MM.1S (cell line): ENCODE measurements around the gene MAB21L4.

Experiments used
- DNase-seq: peaks from one replicate; pipeline ENCODE4 v3.0.0-alpha.2; 2015
- H2AFZ ChIP-seq: fragments of 300-600 bp; sonication (generic); 2 replicates; pipeline ENCODE4 v1.6.0; 2016; ENCODE audit warnings: antibody characterized with exemption, low read length
- H3F3A ChIP-seq: fragments of 300-600 bp; sonication (generic); 2 replicates; pipeline ENCODE4 v1.6.1; 2016; ENCODE audit warnings: mild to moderate bottlenecking, antibody characterized with exemption, low read length, moderate library complexity, mixed read lengths; ENCODE audit not compliant: insufficient read depth
- H3K27ac ChIP-seq: fragments of 300-600 bp; sonication (generic); 2 replicates; pipeline ENCODE4 v1.5.1; 2016; ENCODE audit warnings: mild to moderate bottlenecking, low read length
- H3K27me3 ChIP-seq: fragments of 300-600 bp; sonication (generic); replicated peaks from 2 replicates; pipeline ENCODE4 v1.6.0; 2016; ENCODE audit warnings: low read length; ENCODE audit not compliant: insufficient read depth
- H3K36me3 ChIP-seq: fragments of 300-600 bp; sonication (generic); replicated peaks from 2 replicates; pipeline ENCODE4 v1.6.1; 2016; ENCODE audit warnings: mild to moderate bottlenecking, low read length, mixed read lengths; ENCODE audit not compliant: insufficient read depth
- H3K4me1 ChIP-seq: fragments of 300-600 bp; sonication (generic); 2 replicates; pipeline ENCODE4 v1.6.1; 2016; ENCODE audit warnings: low read length, mixed read lengths
- H3K4me2 ChIP-seq: fragments of 300-600 bp; sonication (generic); 2 replicates; pipeline ENCODE4 v1.6.0; 2016; ENCODE audit warnings: low read depth, low read length
- H3K4me3 ChIP-seq: fragments of 300-600 bp; sonication (generic); 2 replicates; pipeline ENCODE4 v1.5.1; 2016; ENCODE audit warnings: low read length, mixed read lengths
- H3K79me2 ChIP-seq: fragments of 300-600 bp; sonication (generic); 2 replicates; pipeline ENCODE4 v1.6.1; 2016; ENCODE audit warnings: mixed run types, low read length, mixed read lengths
- H3K9ac ChIP-seq: fragments of 300-600 bp; sonication (generic); 2 replicates; pipeline ENCODE4 v1.6.1; 2016; ENCODE audit warnings: low read length, mixed read lengths
- H3K9me2 ChIP-seq: fragments of 300-600 bp; sonication (generic); replicated peaks from 2 replicates; pipeline ENCODE4 v1.6.1; 2016; ENCODE audit warnings: mild to moderate bottlenecking, low read length, mixed read lengths; ENCODE audit not compliant: insufficient read depth
- H3K9me3 ChIP-seq: fragments of 300-600 bp; sonication (generic); replicated peaks from 2 replicates; pipeline ENCODE4 v1.6.1; 2016; ENCODE audit warnings: mild to moderate bottlenecking, low read length, mixed read lengths; ENCODE audit not compliant: insufficient read depth
- H4K20me1 ChIP-seq: fragments of 300-600 bp; sonication (generic); 2 replicates; pipeline ENCODE4 v1.6.1; 2016; ENCODE audit warnings: mild to moderate bottlenecking, low read length, moderate library complexity, mixed read lengths; ENCODE audit not compliant: insufficient read depth
- CTCF ChIP-seq: fragments of 300-600 bp; sonication (generic); IDR thresholded peaks from 2 replicates; pipeline ENCODE4 v1.5.1; 2016; ENCODE audit warnings: antibody characterized with exemption, low read length, mixed read lengths
- EZH2 ChIP-seq: fragments of 300-600 bp; sonication (generic); optimal IDR thresholded peaks from 2 replicates; pipeline ENCODE3; 2017; ENCODE audit warnings: low read depth, mild to moderate bottlenecking, antibody characterized with exemption, low read length, mixed read lengths
- EZH2phosphoT487 ChIP-seq: fragments of 300-600 bp; sonication (generic); IDR thresholded peaks from 2 replicates; pipeline ENCODE4 v1.6.1; 2018; ENCODE audit warnings: antibody characterized with exemption, low read length

Gene MAB21L4

DNA sequence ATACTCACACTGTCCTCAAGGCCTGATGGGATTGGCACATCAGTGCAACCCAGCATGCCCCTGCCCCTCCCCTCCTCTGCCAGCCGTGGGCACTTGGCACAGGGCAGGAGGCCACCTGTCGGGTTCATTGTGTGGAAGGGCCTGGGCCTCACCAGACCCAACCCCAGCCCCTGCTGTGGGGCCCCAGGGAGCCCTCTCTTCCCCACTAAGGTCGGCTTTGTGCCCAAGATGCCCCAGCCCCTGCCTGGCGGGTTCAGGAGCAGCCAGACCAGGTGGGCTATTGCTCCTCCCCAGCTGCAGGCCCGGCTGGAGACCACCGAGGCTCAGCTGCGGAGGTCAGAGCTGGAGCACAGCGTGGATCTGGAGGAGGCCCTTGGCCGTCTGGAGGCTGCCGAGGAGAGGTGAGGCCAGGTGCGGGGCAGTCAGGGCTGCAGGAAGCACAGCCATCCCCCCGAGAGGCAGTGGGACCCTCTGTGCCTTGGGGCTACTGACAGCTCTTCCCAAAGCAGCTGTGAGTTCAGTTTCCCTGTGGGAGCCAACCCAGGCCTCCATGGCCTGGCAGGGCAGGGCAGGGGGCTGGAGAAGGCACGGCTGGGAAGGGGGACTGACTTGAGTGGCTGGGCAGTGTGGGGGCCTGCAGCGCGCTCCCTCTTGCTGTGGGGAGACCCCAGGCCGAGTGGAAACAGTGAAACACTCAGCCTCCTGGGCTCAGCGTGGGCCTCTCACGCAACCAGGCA lies 26.5 kb upstream of the MAB21L4 start:
- Histone ChIP-seq H3K79me2 (no peaks in the 10 kb centered on the region), H2AFZ (no peak overlapping the region), H3K9ac (no peak overlapping the region), H4K20me1 (no peaks in the 10 kb centered on the region), H3K9me3 (no peaks in the 10 kb centered on the region), H3K27me3 (peaks cover 45% of the 10 kb centered on the region), H3K4me3 (no peak overlapping the region), H3K4me2 (no peak overlapping the region), H3K9me2 (no peaks in the 10 kb centered on the region), H3K36me3 (no peaks in the 10 kb centered on the region), H3K27ac (no peak overlapping the region), H3K4me1 (no peaks in the 10 kb centered on the region), H3F3A (no peaks in the 10 kb centered on the region)
- TF ChIP-seq EZH2phosphoT487 (no peak), EZH2 (no peak), CTCF (no peak)
- DNase-seq: no peak

DNA sequence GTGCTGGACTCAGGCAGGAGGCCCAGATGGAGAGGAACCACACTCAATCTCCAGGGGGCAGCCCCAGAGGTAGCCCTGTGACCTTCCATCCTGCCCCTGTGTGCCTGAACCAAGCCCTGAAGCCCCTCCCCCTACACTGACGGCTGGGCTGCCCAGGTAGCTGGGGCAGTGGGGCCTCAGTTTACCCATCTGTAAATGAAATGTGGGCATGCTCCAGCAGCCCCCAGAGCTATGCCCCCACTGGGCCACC lies 26.0 kb upstream of the MAB21L4 start:
- DNase-seq: no peak
- Histone ChIP-seq H3K27me3 (peaks cover 45% of the 10 kb centered on the region), H3K9me3 (no peaks in the 10 kb centered on the region), H3K4me1 (no peaks in the 10 kb centered on the region), H3K36me3 (no peaks in the 10 kb centered on the region), H3K4me3 (no peak overlapping the region), H4K20me1 (no peaks in the 10 kb centered on the region), H3K79me2 (no peaks in the 10 kb centered on the region), H2AFZ (no peak overlapping the region), H3F3A (no peaks in the 10 kb centered on the region), H3K9ac (no peak overlapping the region), H3K9me2 (no peaks in the 10 kb centered on the region), H3K4me2 (no peak overlapping the region), H3K27ac (no peak overlapping the region)
- TF ChIP-seq EZH2phosphoT487 (no peak), EZH2 (no peak), CTCF (no peak)

DNA sequence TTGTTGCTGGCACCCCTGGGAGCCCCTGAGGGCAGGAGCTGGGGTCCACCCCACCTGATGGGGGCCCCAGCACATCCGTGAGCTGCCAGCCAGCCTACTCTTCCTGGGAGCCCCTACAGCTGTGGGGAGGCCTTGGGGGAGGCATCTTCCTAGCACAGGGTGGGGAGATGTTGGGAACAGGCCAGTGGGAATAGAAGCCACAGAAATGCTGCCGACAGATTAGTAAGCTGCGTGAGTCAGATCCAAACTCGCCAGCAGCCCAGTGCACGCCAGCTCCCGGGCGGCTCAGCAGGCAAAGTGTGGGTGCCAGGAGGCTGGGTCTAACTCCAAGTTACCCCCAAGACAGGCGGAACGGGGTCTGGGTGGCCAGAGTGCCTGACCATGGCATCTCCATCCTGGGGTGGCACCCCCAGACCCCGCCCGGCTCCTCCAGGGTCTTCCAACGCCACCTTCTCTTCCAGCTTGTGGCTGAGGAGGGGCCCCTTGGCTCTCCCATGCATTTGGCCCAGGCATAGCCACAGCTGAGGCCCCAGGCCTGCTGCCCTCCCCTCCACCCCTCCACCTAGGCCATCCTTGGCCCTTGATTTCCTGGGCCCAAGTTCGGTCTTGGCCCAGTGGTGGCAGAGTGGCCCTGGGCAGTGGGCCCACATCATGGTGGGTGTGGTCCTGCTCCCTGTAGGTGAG lies 25.5 kb upstream of the MAB21L4 start:
- Histone ChIP-seq H3K4me3 (no peak overlapping the region), H2AFZ (no peak overlapping the region), H3K79me2 (no peaks in the 10 kb centered on the region), H3K36me3 (no peaks in the 10 kb centered on the region), H3K27ac (no peak overlapping the region), H3K9ac (no peak overlapping the region), H3K27me3 (peaks cover 45% of the 10 kb centered on the region), H4K20me1 (no peaks in the 10 kb centered on the region), H3K9me3 (no peaks in the 10 kb centered on the region), H3K4me2 (no peak overlapping the region), H3K4me1 (no peaks in the 10 kb centered on the region), H3F3A (no peaks in the 10 kb centered on the region), H3K9me2 (no peaks in the 10 kb centered on the region)
- no peak for TF ChIP-seq EZH2
- TF ChIP-seq EZH2phosphoT487: no peak
- TF ChIP-seq CTCF: no peak
- no peak for DNase-seq
